Kidney epithelial cell (primary cell): ENCODE data around the gene RIC8B. TPM values are rescaled to one million over a fixed set of nuclear protein-coding genes. Genes with fewer than 3 reads are reported as not detected.

Experiments
- DNase-seq: peaks from one replicate; pipeline ENCODE4 v3.0.0-alpha.2; 2010; ENCODE audit warnings: low read depth
- H3K27me3 ChIP-seq: 2 replicates; pipeline ENCODE4 v1.6.0; 2011; ENCODE audit warnings: low read length; ENCODE audit not compliant: control insufficient read depth, insufficient read depth
- H3K36me3 ChIP-seq: 2 replicates; pipeline ENCODE4 v1.5.1; 2011; ENCODE audit warnings: low read length; ENCODE audit not compliant: control insufficient read depth, insufficient read depth
- H3K4me3 ChIP-seq: 2 replicates; pipeline ENCODE4 v1.5.1; 2011; ENCODE audit warnings: low read depth, mild to moderate bottlenecking, control low read depth, low read length
- CTCF ChIP-seq: IDR thresholded peaks from 2 replicates; pipeline ENCODE4 v1.5.1; 2011; ENCODE audit warnings: mild to moderate bottlenecking, moderate library complexity, low read length, control low read depth, inconsistent platforms; ENCODE audit not compliant: insufficient read depth, poor library complexity, severe bottlenecking
- total RNA-seq: library from RNA; depleted of rRNA; stranded (reverse); fragments of >200 nt; gene quantifications from 2 replicates; pipeline ENCODE4 v1.2.3, GENCODE V29; 2015

The RIC8B gene
- total RNA-seq, 1 donor from 2014 or later = 8.4 TPM

GRCh38 chr12:106841510-106842302, 67.2 kb downstream of the RIC8B start:
- Histone ChIP-seq H3K27me3 (no peaks in the 10 kb centered on the region), H3K4me3 (no peak overlapping the region), H3K36me3 (no peaks in the 10 kb centered on the region)
- DNase-seq = no peak
- TF ChIP-seq CTCF = peak; percentile 52

GRCh38 chr12:106845902-106846301, 71.4 kb downstream of the RIC8B start:
- H3K36me3 ChIP-seq = no peaks in the 10 kb centered on the region
- no peaks in the 10 kb centered on the region for H3K27me3 ChIP-seq
- H3K4me3 ChIP-seq = no peak overlapping the region
- DNase-seq = no peak
- TF ChIP-seq CTCF = no peak

- H3K36me3 ChIP-seq = no peaks in the 10 kb centered on the region
- no peak for DNase-seq
- H3K4me3 ChIP-seq = no peak overlapping the region
- no peaks in the 10 kb centered on the region for H3K27me3 ChIP-seq
- TF ChIP-seq CTCF = no peak
Observed at GRCh38 chr12:106847861-106848260, 73.4 kb downstream of the RIC8B start.

GRCh38 chr12:106851306-106851705, 76.8 kb downstream of the RIC8B start:
- no peaks in the 10 kb centered on the region for H3K36me3 ChIP-seq
- no peak overlapping the region for H3K4me3 ChIP-seq
- TF ChIP-seq CTCF = no peak
- no peaks in the 10 kb centered on the region for H3K27me3 ChIP-seq
- DNase-seq = no peak

- Histone ChIP-seq H3K27me3 (no peaks in the 10 kb centered on the region), H3K36me3 (no peaks in the 10 kb centered on the region), H3K4me3 (no peak overlapping the region)
- DNase-seq = no peak
- no peak for TF ChIP-seq CTCF
Observed at GRCh38 chr12:106854723-106855122, 80.2 kb downstream of the RIC8B start.
